Prostate gland (tissue), 2 donors: Measurements from ENCODE around the gene STX1B. TPM values are rescaled to one million over a fixed set of nuclear protein-coding genes. Genes with fewer than 3 reads are reported as not detected.

Source experiments
- DNase-seq: peaks from one replicate; pipeline ENCODE4 v3.0.0-alpha.2; 2019; ENCODE audit warnings: low spot score
- H3K27ac ChIP-seq, 2 donors: fragments of 200-600 bp; sonication (generic); 2 replicates each; pipeline ENCODE4 v1.5.1; 2017 to 2019
- H3K27me3 ChIP-seq: fragments of 200-600 bp; sonication (generic); replicated peaks from 2 replicates; pipeline ENCODE4 v1.5.1; 2019; ENCODE audit not compliant: insufficient read depth
- H3K36me3 ChIP-seq, 2 donors: fragments of 200-600 bp; sonication (generic); 1 replicate in 1 of 2; 2 replicates in 1 of 2; pipeline versions ENCODE4 v1.5.1 to v1.8.1; 2017 to 2019
- H3K4me1 ChIP-seq: fragments of 200-600 bp; sonication (generic); replicated peaks from 2 replicates; pipeline ENCODE4 v1.5.1; 2019
- H3K4me3 ChIP-seq, 2 donors: fragments of 200-600 bp; sonication (generic); 2 replicates each; pipeline ENCODE4 v1.5.1; 2017 to 2019
- H3K9me3 ChIP-seq: fragments of 200-600 bp; sonication (generic); 2 replicates; pipeline ENCODE4 v1.5.1; 2017
- CTCF ChIP-seq, 4 experiments: fragments of 200-600 bp in 2 of 4; fragments of 450-650 bp in 2 of 4; sonication (generic) in 2 of 4; IDR thresholded peaks; 1 replicate in 3 of 4; 2 replicates in 1 of 4; pipeline ENCODE4 v1.5.1; 2016 to 2019; ENCODE audit warnings: antibody characterized with exemption in 4 of 4, mild to moderate bottlenecking in 2 of 4, moderate library complexity in 2 of 4
- POLR2A ChIP-seq: fragments of 450-650 bp; IDR thresholded peaks from one replicate; pipeline ENCODE4 v1.6.1; 2016; ENCODE audit warnings: antibody characterized with exemption, mild to moderate bottlenecking
- POLR2AphosphoS5 ChIP-seq: sonication (generic); formaldehyde crosslinking; IDR thresholded peaks from one replicate; pipeline ENCODE4 v1.6.1; 2017; ENCODE audit warnings: antibody characterized with exemption
- WGBS: methylation state at CpG from one replicate; pipeline ENCODE4 v1.1.5; 2018; 5-methylcytosine and 5-hydroxymethylcytosine counted together
- intact Hi-C: fragments of 100-400 bp; cut with DNase I; formaldehyde crosslinking; loops from one replicate; pipeline ENCODE4 v1.14.2; 2022
- total RNA-seq, 2 donors: library from RNA; depleted of rRNA; stranded (reverse); fragments of >200 nt; gene quantifications; one replicate each; pipeline ENCODE4 v1.1.0, GENCODE V29; 2016

Gene STX1B
- total RNA-seq, 2 donors from 2014 or later, result 0.36 to 0.91 TPM

- no peak overlapping the region for H3K4me3 ChIP-seq
- TF ChIP-seq POLR2A (no peak), CTCF (IDR thresholded peaks at IDR 0.05) (no peak), POLR2AphosphoS5 (no peak)
- H3K4me1 ChIP-seq, result peaks cover 16% of the 10 kb centered on the region
- no peak for DNase-seq
- intact Hi-C loops, result no loop called here
- no peaks in the 10 kb centered on the region for H3K36me3 ChIP-seq
- H3K27ac ChIP-seq, result peak overlapping the region; percentile 95
- H3K27me3 ChIP-seq, result no peaks in the 10 kb centered on the region
- no peaks in the 10 kb centered on the region for H3K9me3 ChIP-seq
- 54% methylated on average over 3 of the region's 3 CpGs for WGBS
Measured at GRCh38 chr16:30947541-30947858, 62.9 kb downstream of the STX1B start.

GRCh38 chr16:30946671-30947540, 63.5 kb downstream of the STX1B start:
- peaks cover 16% of the 10 kb centered on the region for H3K4me1 ChIP-seq
- H3K36me3 ChIP-seq, result no peaks in the 10 kb centered on the region
- no peak for DNase-seq
- no peaks in the 10 kb centered on the region for H3K9me3 ChIP-seq
- H3K27ac ChIP-seq, result no peak overlapping the region
- intact Hi-C loops, result no loop called here
- whole genome bisulfite sequencing, result 86% methylated on average over 38 of the region's 38 CpGs
- TF ChIP-seq POLR2AphosphoS5 (no peak), POLR2A (no peak), CTCF (IDR thresholded peaks at IDR 0.05) (no peak)
- H3K27me3 ChIP-seq, result no peaks in the 10 kb centered on the region
- H3K4me3 ChIP-seq, result no peak overlapping the region

- no peak overlapping the region for H3K27ac ChIP-seq
- no peaks in the 10 kb centered on the region for H3K27me3 ChIP-seq
- TF ChIP-seq POLR2A (no peak), CTCF (IDR thresholded peaks at IDR 0.05) (no peak), POLR2AphosphoS5 (no peak)
- H3K4me1 ChIP-seq, result no peaks in the 10 kb centered on the region
- H3K36me3 ChIP-seq, result no peaks in the 10 kb centered on the region
- no peak for DNase-seq
- H3K4me3 ChIP-seq, result no peak overlapping the region
- intact Hi-C loops, result no loop called here
- H3K9me3 ChIP-seq, result no peaks in the 10 kb centered on the region
Measured at GRCh38 chr16:30944352-30944751, 66.1 kb downstream of the STX1B start.

GRCh38 chr16:30942426-30942806, 68.0 kb downstream of the STX1B start:
- H3K4me1 ChIP-seq, result no peaks in the 10 kb centered on the region
- DNase-seq, result no peak
- no peaks in the 10 kb centered on the region for H3K9me3 ChIP-seq
- no peak for TF ChIP-seq POLR2AphosphoS5
- no peak for TF ChIP-seq CTCF (IDR thresholded peaks at IDR 0.05)
- TF ChIP-seq POLR2A, result no peak
- no peak overlapping the region for H3K27ac ChIP-seq
- 75% methylated on average over 4 of the region's 4 CpGs for WGBS
- H3K27me3 ChIP-seq, result no peaks in the 10 kb centered on the region
- intact Hi-C loops, result no loop called here
- no peaks in the 10 kb centered on the region for H3K36me3 ChIP-seq
- no peak overlapping the region for H3K4me3 ChIP-seq
